NOMO-1 treated with DMSO at 0.1 percent for 48 hours (cell line): ENCODE results near the gene TFB2M.

Source experiments
- DNase-seq: peaks from one replicate; lab custom pipeline; 2025; ENCODE audit not compliant: unreplicated experiment; lab: John Stamatoyannopoulos, UW

The TFB2M gene

GRCh38 chr1:246559310-246559709 is 6.8 kb downstream of the TFB2M start:
- DNase-seq, result no peak

GRCh38 chr1:246558041-246558440 is 8.0 kb downstream of the TFB2M start:
- no peak for DNase-seq

GRCh38 chr1:246554201-246554600 is 11.9 kb downstream of the TFB2M start:
- no peak for DNase-seq

- DNase-seq, result no peak
These were observed 14.0 kb downstream of the TFB2M start for GRCh38 chr1:246552110-246552509.

- DNase-seq, result no peak
These were observed 15.7 kb downstream of the TFB2M start for GRCh38 chr1:246550402-246550801.

- no peak for DNase-seq
These were observed 16.4 kb downstream of the TFB2M start for GRCh38 chr1:246549665-246550064.

GRCh38 chr1:246544001-246544400 is 22.1 kb downstream of the TFB2M start:
- no peak for DNase-seq

- no peak for DNase-seq
These were observed 25.1 kb downstream of the TFB2M start for GRCh38 chr1:246540738-246541491.

GRCh38 chr1:246537887-246538286 is 28.2 kb downstream of the TFB2M start:
- no peak for DNase-seq

GRCh38 chr1:246537441-246537840 is 28.6 kb downstream of the TFB2M start:
- DNase-seq, result no peak

GRCh38 chr1:246534114-246534513 is 31.9 kb downstream of the TFB2M start:
- no peak for DNase-seq

- DNase-seq, result no peak
These were observed 32.6 kb downstream of the TFB2M start for GRCh38 chr1:246533371-246533905.

GRCh38 chr1:246532519-246532918 is 33.5 kb downstream of the TFB2M start:
- no peak for DNase-seq

- no peak for DNase-seq
These were observed 35.6 kb downstream of the TFB2M start for GRCh38 chr1:246530482-246530881.

GRCh38 chr1:246528933-246529731 is 36.9 kb downstream of the TFB2M start:
- no peak for DNase-seq

- peak; percentile 41 for DNase-seq
These were observed 38.5 kb downstream of the TFB2M start for GRCh38 chr1:246527402-246528088.

- no peak for DNase-seq
These were observed 39.1 kb downstream of the TFB2M start for GRCh38 chr1:246526915-246527314.

- DNase-seq, result no peak
These were observed 39.7 kb downstream of the TFB2M start for GRCh38 chr1:246526380-246526779.

GRCh38 chr1:246519514-246519913 is 46.5 kb downstream of the TFB2M start:
- no peak for DNase-seq

- no peak for DNase-seq
These were observed 47.4 kb downstream of the TFB2M start for GRCh38 chr1:246518456-246519205.

- no peak for DNase-seq
These were observed 48.7 kb downstream of the TFB2M start for GRCh38 chr1:246517391-246517790.
